A549 (cell line): Measurements from ENCODE around the gene SPIRE1. TPM values are rescaled to one million over a fixed set of nuclear protein-coding genes. Genes with fewer than 3 reads are reported as not detected.
A peak's percentile ranks its signal among the peaks of the same experiment; 100 is the strongest.

Experiments
- ATAC-seq, 2 experiments: fragments of 200-7000 bp in 1 of 2; fragments of >200 bp in 1 of 2; cut with Nextera tagmentation in 1 of 2; cut with Tn5 transposase in 1 of 2; 3 replicates each; pipeline versions ENCODE4 v1.8.0 to v1.9.1; 2018 to 2020; ENCODE audit warnings: mild to moderate bottlenecking in 1 of 2, moderate library complexity in 1 of 2
- CTCF ChIA-PET: fragments of 300-600 bp; sonication (Branson Sonifier 250); formaldehyde crosslinking; extraction: SDS; loops from one replicate; lab custom pipeline; 2021; ENCODE audit warnings: antibody characterized with exemption, inconsistent platforms; lab: Yijun Ruan, JAX
- POLR2A ChIA-PET: fragments of 350-600 bp; formaldehyde crosslinking; extraction: SDS; loops from one replicate; lab custom pipeline; 2021; ENCODE audit warnings: antibody characterized with exemption, inconsistent platforms; lab: Yijun Ruan, JAX
- DNase-seq, 2 experiments: peaks; one replicate each; pipeline versions ENCODE4 v3.0.0 to v3.0.0-alpha.2; 2011 to 2016; ENCODE audit warnings: low read depth in 1 of 2, low spot score in 1 of 2
- FAIRE-seq: peaks from 2 replicates; lab custom pipeline; 2011; peaks lifted over from hg19 to GRCh38; lab: Jason Lieb, UNC
- H3K27ac ChIP-seq, 2 experiments: fragments of >200 bp; sonication (Bioruptor Twin); formaldehyde crosslinking; 3 replicates each; pipeline ENCODE4 v1.5.1; 2016 to 2017
- H3K4me1 ChIP-seq: fragments of >200 bp; sonication (Bioruptor Twin); formaldehyde crosslinking; 3 replicates; pipeline ENCODE4 v1.6.1; 2016
- H3K4me2 ChIP-seq: fragments of >200 bp; sonication (Bioruptor Twin); formaldehyde crosslinking; 3 replicates; pipeline ENCODE4 v1.6.1; 2016
- H3K4me3 ChIP-seq: fragments of >200 bp; sonication (Bioruptor Twin); formaldehyde crosslinking; 3 replicates; pipeline ENCODE4 v1.5.1; 2016
- H3K9me3 ChIP-seq: fragments of >200 bp; sonication (Bioruptor Twin); formaldehyde crosslinking; 3 replicates; pipeline ENCODE4 v1.6.1; 2016
- BHLHE40 ChIP-seq: IDR thresholded peaks from 2 replicates; pipeline ENCODE4 v1.6.1; 2012; ENCODE audit warnings: low read depth, low read length, inconsistent platforms
- CHD4 ChIP-seq: fragments of 200-600 bp; sonication (generic); IDR thresholded peaks from 2 replicates; pipeline ENCODE4 v1.6.1; 2016; ENCODE audit warnings: antibody characterized with exemption, mild to moderate bottlenecking, borderline replicate concordance
- E2F6 ChIP-seq: IDR thresholded peaks from 2 replicates; pipeline ENCODE4 v1.6.1; 2012; ENCODE audit warnings: low read depth, borderline replicate concordance
- EHF ChIP-seq: fragments of 250-450 bp; sonication (Bioruptor Pico); IDR thresholded peaks from 2 replicates; pipeline ENCODE4 v1.5.0; 2020; ENCODE audit warnings: mild to moderate bottlenecking
- EHMT2 ChIP-seq: fragments of 200-600 bp; sonication (generic); IDR thresholded peaks from 2 replicates; pipeline ENCODE4 v1.6.1; 2016; ENCODE audit warnings: antibody characterized with exemption, low read depth, mild to moderate bottlenecking, moderate library complexity
- ELK1 ChIP-seq: fragments of 150-350 bp; IDR thresholded peaks from 2 replicates; pipeline ENCODE4 v1.6.1; 2014; ENCODE audit warnings: low read depth, mild to moderate bottlenecking, low read length
- FOXS1 ChIP-seq: fragments of 250-450 bp; sonication (Bioruptor Pico); IDR thresholded peaks from 2 replicates; pipeline ENCODE4 v1.5.0; 2020; ENCODE audit warnings: mild to moderate bottlenecking, moderate library complexity
- GATA3 ChIP-seq: IDR thresholded peaks from 2 replicates; pipeline ENCODE4 v1.6.1; 2012; ENCODE audit warnings: borderline replicate concordance
- HDAC2 ChIP-seq: fragments of 200-600 bp; sonication (generic); IDR thresholded peaks from 2 replicates; pipeline ENCODE4 v1.6.1; 2016
- HMGXB4 ChIP-seq: fragments of 250-450 bp; sonication (Bioruptor Pico); IDR thresholded peaks from 2 replicates; pipeline ENCODE4 v1.5.0; 2021; ENCODE audit warnings: mild to moderate bottlenecking, moderate library complexity, borderline replicate concordance
- HOXB13 ChIP-seq: fragments of 250-450 bp; sonication (Bioruptor Pico); IDR thresholded peaks from 2 replicates; pipeline ENCODE4 v1.5.0; 2020; ENCODE audit warnings: low read depth, mild to moderate bottlenecking, moderate library complexity
- HOXB5 ChIP-seq: fragments of 250-450 bp; sonication (Bioruptor Pico); IDR thresholded peaks from 2 replicates; pipeline ENCODE4 v1.5.0; 2020; ENCODE audit warnings: mild to moderate bottlenecking, moderate library complexity
- MYC ChIP-seq: IDR thresholded peaks from 2 replicates; pipeline ENCODE4 v1.6.1; 2012; ENCODE audit warnings: mild to moderate bottlenecking, inconsistent platforms, low read length, improper control_type of control experiment, borderline replicate concordance
- NFE2L2 ChIP-seq: fragments of 150-350 bp; conservative IDR thresholded peaks from 2 replicates; pipeline ENCODE4 v1.6.1; 2014; ENCODE audit warnings: low read length
- NR3C1 ChIP-seq: fragments of >200 bp; sonication (Bioruptor Twin); formaldehyde crosslinking; IDR thresholded peaks from 3 replicates; pipeline ENCODE4 v1.6.1; 2017
- PBX3 ChIP-seq: IDR thresholded peaks from 2 replicates; pipeline ENCODE4 v1.6.1; 2012
- RAD21 ChIP-seq, 2 experiments: fragments of >200 bp in 1 of 2; sonication (Bioruptor Twin) in 1 of 2; formaldehyde crosslinking in 1 of 2; IDR thresholded peaks in 1 of 2; conservative IDR thresholded peaks in 1 of 2; 2 replicates in 1 of 2; 3 replicates in 1 of 2; pipeline ENCODE4 v1.6.1; 2012 to 2018; ENCODE audit warnings: inconsistent platforms in 1 of 2
- RARB ChIP-seq: fragments of 250-450 bp; sonication (Bioruptor Pico); IDR thresholded peaks from 2 replicates; pipeline ENCODE4 v1.8.0; 2021; ENCODE audit warnings: mild to moderate bottlenecking, moderate library complexity
- REST ChIP-seq: fragments of 200-600 bp; sonication (generic); IDR thresholded peaks from 2 replicates; pipeline ENCODE4 v1.6.1; 2016; ENCODE audit warnings: antibody characterized with exemption, mild to moderate bottlenecking, moderate library complexity
- SMC3 ChIP-seq: fragments of >200 bp; sonication (Bioruptor Twin); formaldehyde crosslinking; IDR thresholded peaks from 3 replicates; pipeline ENCODE4 v1.6.1; 2018; ENCODE audit warnings: inconsistent platforms
- SREBF2 ChIP-seq: fragments of 450-650 bp; IDR thresholded peaks from 2 replicates; pipeline ENCODE4 v1.6.1; 2014; ENCODE audit warnings: mild to moderate bottlenecking, moderate library complexity
- USF2 ChIP-seq: fragments of 450-650 bp; IDR thresholded peaks from 2 replicates; pipeline ENCODE4 v1.6.1; 2014; ENCODE audit warnings: antibody characterized with exemption
- ZNF302 ChIP-seq: fragments of 250-450 bp; sonication (Bioruptor Pico); IDR thresholded peaks from 2 replicates; pipeline ENCODE4 v1.9.0; 2021; ENCODE audit warnings: inconsistent platforms, mild to moderate bottlenecking, moderate library complexity
- WGBS: methylation state at CpG from one replicate; pipeline ENCODE4 v1.1.6; 2017; ENCODE audit errors: missing lambda C conversion rate; 5-methylcytosine and 5-hydroxymethylcytosine counted together
- polyA plus RNA-seq, 4 experiments: library from polyadenylated mRNA; depleted of rRNA in 3 of 4; stranded (reverse); fragments of >200 nt; fragmentation: RNase III in 1 of 4; extraction: RNeasy Plus Mini Kit Qiagen cat#74134 plus additional on column Dnase treatment in 1 of 4; gene quantifications; 2 replicates in 3 of 4; 3 replicates in 1 of 4; pipeline ENCODE4 v1.2.3, GENCODE V29; 2011 to 2017

The SPIRE1 gene
- polyA plus RNA-seq, 2 of the 4 experiments (the other 2 are of a cell fraction): 8.3 to 29.4 TPM

- CTCF ChIA-PET: interaction anchor here (1.8 to 2.1 kb wide), 2 partner anchors 11 to 32 kb away, joined by 7 to 8 read pairs; no protein-coding TSS in a partner anchor
- POLR2A ChIA-PET: interaction anchor here (1.5 kb wide), 1 partner anchor 16 kb away, joined by 4 read pairs; the partner anchor contains the start of gene PRELID3A
- WGBS: 83% methylated on average over 1 of the region's 5 CpGs
These were observed 234.1 kb downstream of the SPIRE1 start for GRCh38 chr18:12423820-12424219.

GRCh38 chr18:12423393-12423792, 234.5 kb downstream of the SPIRE1 start:
- ChIA-PET CTCF (interaction anchor here (1.8 to 2.1 kb wide), 2 partner anchors 11 to 32 kb away, joined by 7 to 8 read pairs; no protein-coding TSS in a partner anchor), POLR2A (interaction anchor here (1.5 kb wide), 1 partner anchor 16 kb away, joined by 4 read pairs; the partner anchor contains the start of gene PRELID3A)
- WGBS: 95% methylated on average over 7 of the region's 10 CpGs
- Histone ChIP-seq H3K27ac (no peak overlapping the region), H3K4me3 (no peak overlapping the region), H3K4me2 (no peak overlapping the region), H3K4me1 (no peaks in the 10 kb centered on the region)
- ATAC-seq: no peak; a peak in 2 of 6 replicates
- DNase-seq: no peak
- no peak for TF ChIP-seq E2F6
- no peak for TF ChIP-seq FOXS1 (CRISPR knock-in tag)
- no peak for TF ChIP-seq GATA3
- no peak for TF ChIP-seq SREBF2
- no peak for TF ChIP-seq RARB (CRISPR knock-in tag)
- no peak for TF ChIP-seq ZNF302 (CRISPR knock-in tag)
- TF ChIP-seq PBX3: no peak
- TF ChIP-seq ELK1: no peak
- no peak for TF ChIP-seq MYC
- no peak for TF ChIP-seq HMGXB4
- TF ChIP-seq, all 56 proteins: peak for 0
- no peaks in the 10 kb centered on the region for H3K9me3 ChIP-seq
- FAIRE-seq: no peak

More at GRCh38 chr18:12423820-12424219, 234.1 kb downstream of the SPIRE1 start:
- H3K4me1 ChIP-seq: no peaks in the 10 kb centered on the region
- H3K9me3 ChIP-seq: no peaks in the 10 kb centered on the region
- H3K4me3 ChIP-seq: no peak overlapping the region
- DNase-seq (no peak), ATAC-seq (peak; percentile 43 to 54; a peak in 3 of 6 replicates), FAIRE-seq (no peak)
- no peak overlapping the region for H3K27ac ChIP-seq
- TF ChIP-seq FOXS1 (CRISPR knock-in tag) (no peak), EHF (CRISPR knock-in tag) (no peak), HOXB5 (CRISPR knock-in tag) (no peak), GATA3 (no peak), HDAC2 (no peak), NR3C1 (no peak), EHMT2 (no peak)
- no peak overlapping the region for H3K4me2 ChIP-seq

- POLR2A ChIA-PET: interaction anchor here (1.5 kb wide), 1 partner anchor 15 kb away, joined by 4 read pairs; the partner anchor contains the start of gene PRELID3A
- CTCF ChIA-PET: interaction anchor here (0.8 to 2.1 kb wide), 3 partner anchors 10 to 237 kb away, joined by 4 to 8 read pairs (median 7); no protein-coding TSS in a partner anchor
These were observed 235.0 kb downstream of the SPIRE1 start for GRCh38 chr18:12422936-12423335.

More at GRCh38 chr18:12422936-12423335, 235.0 kb downstream of the SPIRE1 start:
- no peak for FAIRE-seq
- Histone ChIP-seq H3K27ac (no peak overlapping the region), H3K4me2 (no peak overlapping the region), H3K4me1 (no peaks in the 10 kb centered on the region), H3K9me3 (no peaks in the 10 kb centered on the region), H3K4me3 (no peak overlapping the region)
- ATAC-seq: peak; percentile 86 to 89
- TF ChIP-seq NFE2L2: no peak
- peak; percentile 20 to 32; a peak in 2 of 5 replicates for TF ChIP-seq RAD21 (conservative IDR thresholded peaks at IDR 0.05 in 1 of 2, IDR thresholded peaks at IDR 0.05 in 1 of 2)
- no peak for TF ChIP-seq REST
- no peak for TF ChIP-seq HOXB13 (CRISPR knock-in tag)
- no peak for TF ChIP-seq CHD4
- no peak for TF ChIP-seq USF2
- peak; percentile 32; the same call in 1 of the 3 replicates for TF ChIP-seq SMC3
- no peak for TF ChIP-seq HOXB5 (CRISPR knock-in tag)
- TF ChIP-seq BHLHE40: no peak
- peak in 1 of 2 experiments; percentile 63 for DNase-seq
- 74% methylated on average over 9 of the region's 9 CpGs for WGBS
